ENCODE results near the gene TRIM44. TPM values are rescaled to one million over a fixed set of nuclear protein-coding genes. Genes with fewer than 3 reads are reported as not detected.
"Not testable (repeated sequence)": the region's sequence is repeated elsewhere in the genome, so short reads cannot be mapped to it uniquely, and the experiment has no call there.

Gene TRIM44
- total RNA-seq, 4 donors from 2014 or later, result 22.3 to 46.7 (median 39.5) TPM

- no peaks in the 10 kb centered on the region for H3K27me3 ChIP-seq
- no peak overlapping the region for H3K27ac ChIP-seq
- H3K36me3 ChIP-seq, result no peaks in the 10 kb centered on the region
- no peak overlapping the region for H3K4me3 ChIP-seq
- peaks cover 0 to 10% (median 0%) of the 10 kb centered on the region in 4 donors for H3K4me1 ChIP-seq
- no peaks in the 10 kb centered on the region for H3K9me3 ChIP-seq
- 87 to 96% methylated on average over 3 of the region's 3 CpGs for WGBS, 2 donors
- no peak for DNase-seq (ENCODE audit: low spot score in 2 of 2)
- TF ChIP-seq POLR2A (IDR thresholded peaks at IDR 0.05) (no peak), EP300 (IDR thresholded peaks at IDR 0.05) (no peak)
Observed at GRCh38 chr11:35711173-35711910, 48.8 kb downstream of the TRIM44 start.

- peaks cover 0 to 10% (median 0%) of the 10 kb centered on the region in 4 donors for H3K4me1 ChIP-seq
- TF ChIP-seq CTCF (IDR thresholded peaks at IDR 0.05) (no peak), POLR2A (IDR thresholded peaks at IDR 0.05) (no peak), EP300 (IDR thresholded peaks at IDR 0.05) (no peak)
- no peaks in the 10 kb centered on the region for H3K9me3 ChIP-seq
Observed at GRCh38 chr11:35711924-35712323, 49.3 kb downstream of the TRIM44 start.

GRCh38 chr11:35712533-35712932, 50.0 kb downstream of the TRIM44 start:
- Histone ChIP-seq H3K9me3 (no peaks in the 10 kb centered on the region), H3K27ac (no peak overlapping the region), H3K4me3 (no peak overlapping the region), H3K27me3 (no peaks in the 10 kb centered on the region), H3K36me3 (no peaks in the 10 kb centered on the region), H3K4me1 (peaks cover 0 to 10% (median 0%) of the 10 kb centered on the region in 4 donors)
- 89 to 94% methylated on average over 3 of the region's 3 CpGs for WGBS, 2 donors
- TF ChIP-seq EP300 (IDR thresholded peaks at IDR 0.05) (no peak), CTCF (IDR thresholded peaks at IDR 0.05) (no peak), POLR2A (IDR thresholded peaks at IDR 0.05) (no peak)
- no peak for DNase-seq (ENCODE audit: low spot score in 2 of 2)

More at GRCh38 chr11:35711924-35712323, 49.3 kb downstream of the TRIM44 start:
- DNase-seq (ENCODE audit: low spot score in 2 of 2), result no peak
- Histone ChIP-seq H3K36me3 (no peaks in the 10 kb centered on the region), H3K4me3 (no peak overlapping the region), H3K27me3 (no peaks in the 10 kb centered on the region), H3K27ac (no peak overlapping the region)

- 91% methylated on average over 3 of the region's 3 CpGs for WGBS, 2 donors
- Histone ChIP-seq H3K4me1 (peaks cover 0 to 5% (median 0%) of the 10 kb centered on the region in 4 donors), H3K27ac (no peak overlapping the region), H3K4me3 (no peak overlapping the region), H3K9me3 (no peaks in the 10 kb centered on the region), H3K27me3 (no peaks in the 10 kb centered on the region), H3K36me3 (no peaks in the 10 kb centered on the region)
- TF ChIP-seq EP300 (IDR thresholded peaks at IDR 0.05), result no peak
- TF ChIP-seq CTCF (IDR thresholded peaks at IDR 0.05), result no peak
- no peak for TF ChIP-seq POLR2A (IDR thresholded peaks at IDR 0.05)
- DNase-seq (ENCODE audit: low spot score in 2 of 2), result no peak
Observed at GRCh38 chr11:35714882-35715627, 52.5 kb downstream of the TRIM44 start.

GRCh38 chr11:35715677-35716076, 53.1 kb downstream of the TRIM44 start:
- WGBS, 2 donors, result 58 to 67% methylated on average over 2 of the region's 2 CpGs
- DNase-seq (ENCODE audit: low spot score in 2 of 2); H3K27ac ChIP-seq; H3K27me3 ChIP-seq; H3K4me1 ChIP-seq; H3K4me3 ChIP-seq; H3K9me3 ChIP-seq; H3K36me3 ChIP-seq: not testable (repeated sequence)

- Histone ChIP-seq H3K9me3 (no peaks in the 10 kb centered on the region), H3K27me3 (no peaks in the 10 kb centered on the region), H3K27ac (no peak overlapping the region), H3K4me3 (no peak overlapping the region), H3K36me3 (no peaks in the 10 kb centered on the region), H3K4me1 (peaks cover 0 to 16% (median 7%) of the 10 kb centered on the region in 4 donors)
- no peak for DNase-seq (ENCODE audit: low spot score in 2 of 2)
- TF ChIP-seq CTCF (IDR thresholded peaks at IDR 0.05), result no peak
- TF ChIP-seq POLR2A (IDR thresholded peaks at IDR 0.05), result no peak
- TF ChIP-seq EP300 (IDR thresholded peaks at IDR 0.05), result no peak
- 98 to 99% methylated on average over 2 of the region's 2 CpGs for WGBS, 2 donors
Observed at GRCh38 chr11:35717043-35717442, 54.5 kb downstream of the TRIM44 start.
